SU-DHL-6 (cell line): ENCODE data around the gene OSR1.

Source experiments
- H2AFZ ChIP-seq: fragments of 200-600 bp; sonication (generic); 2 replicates; pipeline ENCODE4 v1.6.1; 2014; ENCODE audit warnings: low read depth, mild to moderate bottlenecking, moderate library complexity, mixed read lengths, antibody characterized with exemption, low read length; ENCODE audit not compliant: severe bottlenecking
- H3F3A ChIP-seq: fragments of 200-600 bp; shearing (Covaris generic); 2 replicates; pipeline ENCODE4 v1.6.0; 2016; ENCODE audit warnings: antibody characterized with exemption, mild to moderate bottlenecking; ENCODE audit not compliant: insufficient read depth
- H3K27ac ChIP-seq: fragments of 200-600 bp; sonication (generic); 2 replicates; pipeline ENCODE4 v1.5.1; 2016; ENCODE audit warnings: low read depth, mild to moderate bottlenecking, low read length, moderate library complexity, mixed read lengths
- H3K27me3 ChIP-seq: fragments of 200-600 bp; sonication (generic), shearing (Covaris generic); 2 replicates; pipeline ENCODE4 v1.6.0; 2014; ENCODE audit warnings: mild to moderate bottlenecking, low read length
- H3K36me3 ChIP-seq: fragments of 200-600 bp; sonication (generic); 2 replicates; pipeline ENCODE4 v1.6.1; 2014; ENCODE audit warnings: mild to moderate bottlenecking, low read length, mixed read lengths
- H3K4me2 ChIP-seq: fragments of 300-600, 200-600 bp; shearing (Covaris generic), sonication (generic); 2 replicates; pipeline ENCODE4 v1.6.0; 2014; ENCODE audit warnings: low read length, low read depth, mild to moderate bottlenecking; ENCODE audit not compliant: poor library complexity, severe bottlenecking
- H3K4me3 ChIP-seq: fragments of 200-600 bp; sonication (generic); 2 replicates; pipeline ENCODE4 v1.5.1; 2014; ENCODE audit warnings: antibody characterized with exemption, low read length, mild to moderate bottlenecking, mixed read lengths; ENCODE audit not compliant: insufficient read depth, poor library complexity, severe bottlenecking
- H3K79me2 ChIP-seq: fragments of 200-600 bp; sonication (generic); 2 replicates; pipeline ENCODE4 v1.6.1; 2014; ENCODE audit warnings: mild to moderate bottlenecking, low read length, moderate library complexity; ENCODE audit not compliant: insufficient read depth
- H3K9ac ChIP-seq: fragments of 200-600 bp; sonication (generic); 2 replicates; pipeline ENCODE4 v1.7.0; 2014; ENCODE audit warnings: mild to moderate bottlenecking, low read length
- H3K9me2 ChIP-seq: fragments of 200-600 bp; sonication (generic); replicated peaks from 2 replicates; pipeline ENCODE4 v1.6.1; 2014; ENCODE audit warnings: low read length; ENCODE audit not compliant: insufficient read depth
- H3K9me3 ChIP-seq: fragments of 200-600 bp; sonication (generic); 2 replicates; pipeline ENCODE4 v1.6.1; 2014; ENCODE audit warnings: low read length, mixed read lengths; ENCODE audit not compliant: insufficient read depth
- H4K20me1 ChIP-seq: fragments of 200-600 bp; sonication (generic); 2 replicates; pipeline ENCODE4 v1.6.1; 2014; ENCODE audit warnings: low read depth, mild to moderate bottlenecking, antibody characterized with exemption, low read length, moderate library complexity, mixed read lengths
- EZH2phosphoT487 ChIP-seq: fragments of 200-600 bp; sonication (generic), shearing (Covaris generic); conservative IDR thresholded peaks from 2 replicates; pipeline ENCODE4 v1.6.1; 2018; ENCODE audit warnings: mild to moderate bottlenecking, antibody characterized with exemption, low read length, moderate library complexity, mixed read lengths
- TF ChIP-seq, protein P1 (sequence below): fragments of 200-600 bp; sonication (generic); IDR thresholded peaks from one replicate; pipeline ENCODE4 v1.5.1; 2017; ENCODE audit warnings: antibody characterized with exemption, mild to moderate bottlenecking, low read length, moderate library complexity; ENCODE audit not compliant: insufficient read depth, poor library complexity, severe bottlenecking

OSR1 gene

DNA sequence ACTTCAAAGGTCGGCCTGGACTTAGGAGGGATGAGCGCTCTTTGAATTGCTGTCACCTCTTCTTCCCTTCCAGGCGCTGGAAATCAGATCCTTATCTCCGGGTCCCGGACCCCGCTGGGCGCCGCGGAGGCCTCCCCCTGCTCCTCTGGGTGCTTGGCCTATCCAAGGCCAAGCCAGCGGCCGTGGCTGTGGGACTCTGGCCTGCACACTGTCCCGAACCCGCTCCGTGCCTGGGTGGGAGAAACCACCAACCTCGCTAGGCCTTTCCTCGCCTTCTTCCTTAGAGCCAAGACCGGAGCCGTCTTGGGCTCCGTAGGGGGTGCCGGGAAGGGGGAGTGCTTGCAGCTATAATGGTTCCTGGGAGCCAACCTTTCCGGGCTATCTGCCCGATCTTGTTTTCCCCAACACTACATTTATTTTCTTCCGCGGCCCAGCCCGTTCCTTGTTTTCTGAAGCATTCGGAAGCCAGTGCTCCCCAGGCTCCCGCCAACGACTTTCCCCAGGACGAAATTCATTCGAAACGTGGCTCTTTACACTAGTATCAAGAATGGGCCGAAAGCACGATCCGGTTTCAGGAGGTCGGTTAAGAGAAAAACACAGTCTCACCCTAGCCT is 2.4 kb downstream of the OSR1 start:
- TF ChIP-seq, protein P1, sequence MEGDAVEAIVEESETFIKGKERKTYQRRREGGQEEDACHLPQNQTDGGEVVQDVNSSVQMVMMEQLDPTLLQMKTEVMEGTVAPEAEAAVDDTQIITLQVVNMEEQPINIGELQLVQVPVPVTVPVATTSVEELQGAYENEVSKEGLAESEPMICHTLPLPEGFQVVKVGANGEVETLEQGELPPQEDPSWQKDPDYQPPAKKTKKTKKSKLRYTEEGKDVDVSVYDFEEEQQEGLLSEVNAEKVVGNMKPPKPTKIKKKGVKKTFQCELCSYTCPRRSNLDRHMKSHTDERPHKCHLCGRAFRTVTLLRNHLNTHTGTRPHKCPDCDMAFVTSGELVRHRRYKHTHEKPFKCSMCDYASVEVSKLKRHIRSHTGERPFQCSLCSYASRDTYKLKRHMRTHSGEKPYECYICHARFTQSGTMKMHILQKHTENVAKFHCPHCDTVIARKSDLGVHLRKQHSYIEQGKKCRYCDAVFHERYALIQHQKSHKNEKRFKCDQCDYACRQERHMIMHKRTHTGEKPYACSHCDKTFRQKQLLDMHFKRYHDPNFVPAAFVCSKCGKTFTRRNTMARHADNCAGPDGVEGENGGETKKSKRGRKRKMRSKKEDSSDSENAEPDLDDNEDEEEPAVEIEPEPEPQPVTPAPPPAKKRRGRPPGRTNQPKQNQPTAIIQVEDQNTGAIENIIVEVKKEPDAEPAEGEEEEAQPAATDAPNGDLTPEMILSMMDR, result no peak
- TF ChIP-seq EZH2phosphoT487, result no peak
- Histone ChIP-seq H3K9me3 (no peaks in the 10 kb centered on the region), H2AFZ (no peak overlapping the region), H4K20me1 (no peaks in the 10 kb centered on the region), H3F3A (no peaks in the 10 kb centered on the region), H3K27ac (no peak overlapping the region), H3K79me2 (no peaks in the 10 kb centered on the region), H3K9me2 (no peaks in the 10 kb centered on the region), H3K4me3 (no peak overlapping the region), H3K9ac (no peak overlapping the region), H3K4me2 (no peak overlapping the region), H3K27me3 (no peaks in the 10 kb centered on the region), H3K36me3 (no peaks in the 10 kb centered on the region)

DNA sequence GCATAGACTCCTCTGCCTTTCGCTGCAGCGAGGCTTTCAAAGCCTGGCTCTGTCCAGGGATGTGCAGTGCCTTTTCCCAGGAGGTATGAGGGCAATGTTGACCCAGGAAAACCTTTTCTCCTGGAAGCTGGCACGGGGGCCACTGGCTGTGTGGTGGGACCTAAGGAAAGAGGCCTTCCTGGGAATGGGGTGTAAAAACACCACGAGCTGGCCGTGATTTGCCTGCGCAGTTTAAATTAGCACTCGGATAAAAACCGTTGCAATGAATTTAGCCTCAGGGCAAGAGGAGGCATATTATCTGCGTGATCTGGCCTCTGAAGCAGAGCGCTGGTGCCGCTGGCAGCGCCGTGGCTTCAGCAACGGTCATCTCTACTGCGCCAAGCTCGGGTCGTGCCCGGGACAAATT is 3.0 kb downstream of the OSR1 start:
- Histone ChIP-seq H3K79me2 (no peaks in the 10 kb centered on the region), H3K27ac (no peak overlapping the region), H2AFZ (no peak overlapping the region), H3K9me2 (no peaks in the 10 kb centered on the region), H4K20me1 (no peaks in the 10 kb centered on the region), H3F3A (no peaks in the 10 kb centered on the region), H3K9ac (no peak overlapping the region), H3K4me3 (no peak overlapping the region), H3K36me3 (no peaks in the 10 kb centered on the region), H3K9me3 (no peaks in the 10 kb centered on the region), H3K4me2 (no peak overlapping the region), H3K27me3 (no peaks in the 10 kb centered on the region)
- no peak for TF ChIP-seq EZH2phosphoT487
- TF ChIP-seq, protein P1, result no peak

DNA sequence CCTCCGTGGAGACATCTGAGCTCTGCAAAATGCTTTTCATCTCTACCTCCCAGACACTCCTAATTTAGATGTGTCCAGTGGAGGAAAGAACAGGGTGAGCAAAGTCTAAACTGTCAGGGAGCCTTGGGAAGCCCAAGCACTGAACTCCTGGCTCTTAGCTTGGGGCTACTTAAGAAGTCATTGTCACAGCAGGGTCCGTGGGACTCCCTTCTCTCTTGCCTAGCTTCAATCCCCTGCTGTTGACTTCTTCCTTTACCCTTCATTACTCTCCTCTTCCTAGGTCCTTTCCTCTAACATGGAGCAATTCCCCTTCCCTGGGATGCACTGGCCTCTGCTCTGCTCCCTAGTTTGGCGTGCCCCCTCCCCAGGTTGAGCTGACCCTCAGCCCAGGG is 3.4 kb downstream of the OSR1 start:
- no peaks in the 10 kb centered on the region for H3K9me3 ChIP-seq
- TF ChIP-seq EZH2phosphoT487, result no peak
- TF ChIP-seq, protein P1, result no peak
- H3K9ac ChIP-seq, result no peak overlapping the region
- H4K20me1 ChIP-seq, result no peaks in the 10 kb centered on the region
- no peaks in the 10 kb centered on the region for H3K36me3 ChIP-seq
- H3K4me3 ChIP-seq, result no peak overlapping the region
- no peak overlapping the region for H2AFZ ChIP-seq
- no peak overlapping the region for H3K4me2 ChIP-seq
- no peaks in the 10 kb centered on the region for H3K9me2 ChIP-seq
- no peaks in the 10 kb centered on the region for H3F3A ChIP-seq
- no peaks in the 10 kb centered on the region for H3K79me2 ChIP-seq
- no peak overlapping the region for H3K27ac ChIP-seq
- H3K27me3 ChIP-seq, result no peaks in the 10 kb centered on the region
